ENCODE data around the gene LRBA. TPM values are rescaled to one million over a fixed set of nuclear protein-coding genes. Genes with fewer than 3 reads are reported as not detected.

Gene LRBA
- total and polyA plus RNA-seq, 2 donors (not counting 3 experiments of a cell fraction or from before 2014, with no cell fraction given): 18.0 to 35.1 TPM

- Histone ChIP-seq H3K27ac (ENCODE audit: insufficient read depth, low read depth, low read length) (no peak overlapping the region), H3K4me2 (ENCODE audit: insufficient read depth, low read length) (no peak overlapping the region), H4K20me1 (replicated peaks; ENCODE audit: control insufficient read depth, extremely low read depth, insufficient read depth, low read length) (no peaks in the 10 kb centered on the region), H3K36me3 (ENCODE audit: control insufficient read depth in 2 of 2, extremely low read depth in 1 of 2, insufficient read depth in 2 of 2, low read length in 2 of 2) (no peaks in the 10 kb centered on the region), H3K9ac (replicated peaks; ENCODE audit: extremely low read depth, insufficient read depth, low read length) (no peak overlapping the region), H3K4me1 (ENCODE audit: control insufficient read depth, extremely low read depth, insufficient read depth, low read length) (no peaks in the 10 kb centered on the region), H3K4me3 (replicated peaks in 1 of 3; ENCODE audit: insufficient read depth in 1 of 3, low read depth in 1 of 3, low read length in 3 of 3) (no peak overlapping the region), H3K79me2 (ENCODE audit: control insufficient read depth, insufficient read depth, low read length) (no peaks in the 10 kb centered on the region), H2AFZ (ENCODE audit: low read depth, low read length) (no peak overlapping the region), H3K27me3 (ENCODE audit: control insufficient read depth in 2 of 2, insufficient read depth in 2 of 2, low read length in 2 of 2) (no peaks in the 10 kb centered on the region), H3K9me1 (replicated peaks; ENCODE audit: control insufficient read depth, extremely low read depth, insufficient read depth, low read length) (no peaks in the 10 kb centered on the region), H3K9me3 (replicated peaks; ENCODE audit: control insufficient read depth, insufficient read depth, low read length) (no peaks in the 10 kb centered on the region)
- ChIA-PET CTCF (interaction anchor here (1.5 to 1.6 kb wide), 2 partner anchors 103 to 279 kb away, joined by 3 to 4 read pairs; no protein-coding TSS in a partner anchor), POLR2A (no interaction called here)
- no peak for TF ChIP-seq FOS (IDR thresholded peaks at IDR 0.05; ENCODE audit: borderline replicate concordance, insufficient read depth, low read length)
- TF ChIP-seq JUN (IDR thresholded peaks at IDR 0.05; ENCODE audit: borderline replicate concordance, insufficient read depth, insufficient read length, low read depth): no peak
- TF ChIP-seq MYC (IDR thresholded peaks at IDR 0.05; ENCODE audit: low read depth, low read length): no peak
- dilution Hi-C loops (cut with MboI; ENCODE audit: extremely low pct_ligation_motif_present, low sequenced_read_pairs): no loop called here
- no peak for DNase-seq (ENCODE audit: low read depth, low spot score)
- no peak for FAIRE-seq
- intact Hi-C loops (cut with micrococcal nuclease): no loop called here
- BruUV-seq (replicated peaks): no TSS peak
These were observed 437.3 kb downstream of the LRBA start for GRCh38 chr4:150577796-150578195.

- POLR2A ChIA-PET: no interaction called here
- intact Hi-C loops (cut with micrococcal nuclease): no loop called here
These were observed 440.4 kb downstream of the LRBA start for GRCh38 chr4:150574678-150575077.

More at GRCh38 chr4:150574678-150575077, 440.4 kb downstream of the LRBA start:
- Histone ChIP-seq H3K9ac (replicated peaks; ENCODE audit: extremely low read depth, insufficient read depth, low read length) (no peak overlapping the region), H3K27ac (ENCODE audit: insufficient read depth, low read depth, low read length) (no peak overlapping the region), H3K4me3 (replicated peaks in 1 of 3; ENCODE audit: insufficient read depth in 1 of 3, low read depth in 1 of 3, low read length in 3 of 3) (no peak overlapping the region), H3K4me2 (ENCODE audit: insufficient read depth, low read length) (no peak overlapping the region), H3K36me3 (ENCODE audit: control insufficient read depth in 2 of 2, extremely low read depth in 1 of 2, insufficient read depth in 2 of 2, low read length in 2 of 2) (no peaks in the 10 kb centered on the region), H3K27me3 (ENCODE audit: control insufficient read depth in 2 of 2, insufficient read depth in 2 of 2, low read length in 2 of 2) (no peaks in the 10 kb centered on the region), H2AFZ (ENCODE audit: low read depth, low read length) (no peak overlapping the region), H3K9me3 (replicated peaks; ENCODE audit: control insufficient read depth, insufficient read depth, low read length) (no peaks in the 10 kb centered on the region), H4K20me1 (replicated peaks; ENCODE audit: control insufficient read depth, extremely low read depth, insufficient read depth, low read length) (no peaks in the 10 kb centered on the region), H3K4me1 (ENCODE audit: control insufficient read depth, extremely low read depth, insufficient read depth, low read length) (no peaks in the 10 kb centered on the region), H3K9me1 (replicated peaks; ENCODE audit: control insufficient read depth, extremely low read depth, insufficient read depth, low read length) (no peaks in the 10 kb centered on the region), H3K79me2 (ENCODE audit: control insufficient read depth, insufficient read depth, low read length) (no peaks in the 10 kb centered on the region)
- dilution Hi-C loops (cut with MboI; ENCODE audit: extremely low pct_ligation_motif_present, low sequenced_read_pairs): no loop called here
- TF ChIP-seq MYC (IDR thresholded peaks at IDR 0.05; ENCODE audit: low read depth, low read length) (no peak), GATA2 (IDR thresholded peaks at IDR 0.05; ENCODE audit: insufficient read depth, insufficient read length, low read depth, low read length) (no peak), FOS (IDR thresholded peaks at IDR 0.05; ENCODE audit: borderline replicate concordance, insufficient read depth, low read length) (no peak), MAX (IDR thresholded peaks at IDR 0.05; ENCODE audit: insufficient read depth, insufficient read length) (no peak), CTCF (IDR thresholded peaks at IDR 0.05; ENCODE audit: extremely low read depth in 1 of 2, insufficient read depth in 1 of 2, low read depth in 1 of 2, low read length in 2 of 2) (no peak), EZH2 (IDR thresholded peaks at IDR 0.05; ENCODE audit: borderline replicate concordance, low read depth, low read length, severe bottlenecking) (no peak), JUN (IDR thresholded peaks at IDR 0.05; ENCODE audit: borderline replicate concordance, insufficient read depth, insufficient read length, low read depth) (no peak), POLR2A (IDR thresholded peaks at IDR 0.05; ENCODE audit: low read depth, low read length) (no peak)
- FAIRE-seq (no peak), DNase-seq (ENCODE audit: low read depth, low spot score) (no peak)
- CTCF ChIA-PET: interaction anchor here (1.0 to 1.2 kb wide), 2 partner anchors 9 to 19 kb away, joined by 3 to 4 read pairs; no protein-coding TSS in a partner anchor
- no TSS peak for BruUV-seq (replicated peaks)
